HG02571 (cell line): ENCODE data around the gene RIMBP2.

Source experiments
- ATAC-seq: cut with Tn5 transposase; IDR thresholded peaks from one replicate; pipeline ENCODE4 v1.9.1; 2021; ENCODE audit warnings: mild to moderate bottlenecking, moderate library complexity; ENCODE audit not compliant: unreplicated experiment

The RIMBP2 gene

DNA sequence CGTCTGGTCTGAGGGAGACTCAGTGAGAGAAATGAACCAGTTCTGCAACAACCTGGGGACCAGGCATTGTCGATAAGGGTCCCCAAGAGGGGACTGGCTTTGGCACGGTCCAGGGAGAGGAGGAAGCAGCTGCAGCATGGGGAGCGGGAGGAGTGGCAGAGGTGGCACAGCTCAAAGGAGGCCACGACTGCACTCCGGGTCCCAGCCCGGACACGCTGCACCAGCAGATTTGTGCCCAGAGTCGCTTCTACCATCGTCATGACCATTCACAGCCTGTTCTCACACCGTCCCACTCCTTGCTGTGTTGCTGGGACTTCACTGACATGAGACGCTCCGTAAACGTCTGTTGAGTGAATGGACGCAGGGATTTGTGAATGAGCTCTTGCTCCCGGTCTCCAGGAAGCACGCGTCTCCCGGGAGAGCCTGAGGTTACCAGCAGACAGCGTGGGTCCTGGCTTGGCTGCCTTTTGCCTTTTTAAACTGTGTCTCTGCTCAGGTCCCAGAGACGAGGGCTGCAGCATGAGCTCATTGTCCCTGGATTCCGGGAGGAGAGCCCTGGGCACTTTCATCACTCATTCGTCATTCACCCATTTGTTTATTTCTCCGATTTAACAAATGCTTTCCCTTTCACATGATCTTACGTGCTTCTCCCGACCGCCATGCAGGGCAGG, 241.4 kb downstream of the RIMBP2 start:
- ATAC-seq = no peak

- ATAC-seq = no peak
These were observed 242.8 kb downstream of the RIMBP2 start for GRCh38 chr12:130473266-130473665.

GRCh38 chr12:130470969-130471368, 245.1 kb downstream of the RIMBP2 start:
- ATAC-seq = no peak

DNA sequence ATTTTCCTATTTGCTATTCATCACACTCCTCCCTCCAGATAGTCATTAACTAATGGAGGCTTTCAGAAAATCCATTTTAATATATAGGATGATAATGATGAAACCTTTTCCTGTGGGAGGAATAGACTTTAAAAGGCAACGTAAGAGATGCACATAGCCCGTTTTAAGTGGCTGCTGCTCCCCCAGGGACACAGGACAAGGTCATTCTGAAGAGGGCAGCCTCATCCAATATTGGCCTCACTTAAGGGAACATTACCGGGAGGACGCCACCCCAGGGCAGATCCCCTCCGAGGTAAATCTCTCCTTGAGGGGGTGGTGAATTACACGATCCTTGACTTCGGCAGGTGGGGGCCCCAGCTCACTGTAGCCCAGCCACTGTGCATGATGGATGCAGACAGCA, 246.5 kb downstream of the RIMBP2 start:
- ATAC-seq = no peak

- ATAC-seq = no peak
These were observed 247.3 kb downstream of the RIMBP2 start for GRCh38 chr12:130468700-130469245.

- no peak for ATAC-seq
These were observed 247.9 kb downstream of the RIMBP2 start for GRCh38 chr12:130468186-130468585.

- ATAC-seq = no peak
These were observed 250.5 kb downstream of the RIMBP2 start for GRCh38 chr12:130465626-130466025.

GRCh38 chr12:130465046-130465445, 251.1 kb downstream of the RIMBP2 start:
- ATAC-seq = no peak

DNA sequence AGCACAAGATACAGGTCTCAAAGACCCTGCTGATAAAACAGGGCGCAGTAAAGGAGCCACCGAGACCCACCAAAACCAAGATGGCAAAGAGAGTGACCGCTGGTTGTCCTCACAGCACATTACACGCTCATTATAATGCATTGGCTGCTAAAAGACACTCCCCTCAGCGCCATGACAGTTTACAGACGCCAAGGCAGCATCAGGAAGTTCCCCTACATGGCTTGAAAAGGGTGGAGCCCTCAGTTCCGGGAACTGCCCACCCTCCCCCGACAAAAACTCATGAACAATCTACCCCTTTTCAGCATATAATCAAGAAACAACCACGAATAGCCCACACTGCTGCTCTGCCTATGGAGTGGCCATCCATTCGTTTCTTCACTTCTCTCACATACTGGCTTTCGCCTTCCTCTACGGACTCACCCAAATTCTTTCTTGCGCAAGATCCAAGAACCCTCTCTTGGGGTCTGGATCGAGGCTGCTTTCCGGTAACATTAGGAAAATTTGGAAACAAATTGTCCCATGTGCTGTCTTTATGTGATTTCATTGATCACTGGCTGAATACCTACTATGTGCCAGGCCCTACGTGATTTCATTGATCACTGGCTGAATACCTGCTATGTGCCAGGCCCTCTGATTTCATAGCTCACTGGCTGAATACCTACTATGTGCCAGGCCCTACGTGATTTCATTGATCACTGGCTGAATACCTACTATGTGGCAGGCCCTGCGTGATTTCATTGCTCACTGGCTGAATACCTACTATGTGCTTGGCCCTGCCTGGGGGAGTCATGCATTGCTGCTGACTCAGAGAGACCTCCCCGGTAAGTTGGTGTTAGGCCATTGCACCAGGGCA, 252.1 kb downstream of the RIMBP2 start:
- no peak for ATAC-seq

DNA sequence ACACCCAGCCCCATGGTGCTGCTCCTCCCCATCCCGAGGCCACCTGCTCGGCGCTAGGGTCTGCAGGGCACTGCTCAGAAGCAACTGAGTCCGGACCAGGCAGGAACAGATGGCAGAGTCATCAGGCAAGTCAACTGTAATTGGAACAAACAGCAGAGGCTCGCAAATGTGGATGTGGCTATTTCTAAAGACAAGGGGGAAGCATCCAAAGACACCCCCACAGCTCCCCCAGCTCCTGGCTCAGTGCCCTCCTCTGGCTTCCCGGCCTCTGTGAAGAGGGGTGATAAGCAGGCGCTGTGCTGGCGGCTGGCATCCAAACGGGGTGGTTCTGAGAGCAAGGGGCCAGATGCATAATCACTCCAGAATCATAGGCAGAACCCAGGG, 252.8 kb downstream of the RIMBP2 start:
- ATAC-seq = no peak

DNA sequence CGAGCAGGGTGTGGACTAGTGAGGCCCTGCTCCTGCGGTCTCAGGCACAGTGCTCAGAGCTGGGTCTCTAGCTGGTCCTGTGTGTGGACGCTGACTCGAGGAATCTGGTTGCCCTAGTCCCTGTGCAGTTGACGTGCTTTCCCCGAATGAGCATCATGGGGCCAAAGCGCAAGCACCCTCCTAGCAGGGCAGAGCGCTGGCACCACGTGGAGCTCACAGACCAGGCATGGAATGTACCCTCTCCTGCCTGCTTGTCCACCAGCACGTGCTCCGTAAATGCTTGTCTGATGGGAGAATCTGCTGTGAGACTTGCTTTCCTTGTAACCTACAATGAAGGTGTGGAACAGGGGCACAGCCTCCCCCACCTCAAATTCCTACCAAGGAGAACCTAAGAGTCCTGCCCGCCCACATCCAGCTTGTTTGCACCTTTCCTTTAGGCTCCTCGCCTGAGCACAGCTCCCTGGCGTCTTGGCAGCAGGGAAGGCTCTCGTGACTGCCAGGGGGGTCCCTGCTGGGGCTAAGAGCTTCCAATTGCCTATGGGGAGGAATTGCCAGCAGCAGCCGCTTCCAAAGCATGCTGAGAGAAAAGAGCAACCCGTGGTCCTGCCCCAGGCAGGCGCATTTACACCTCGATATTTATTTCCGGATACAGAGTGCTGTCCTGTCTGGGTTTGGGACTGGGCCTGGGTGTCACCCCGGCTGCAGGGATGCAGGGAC, 253.4 kb downstream of the RIMBP2 start:
- ATAC-seq = no peak

- ATAC-seq = no peak
These were observed 254.1 kb downstream of the RIMBP2 start for GRCh38 chr12:130461839-130462557.

GRCh38 chr12:130461447-130461815, 254.7 kb downstream of the RIMBP2 start:
- ATAC-seq = no peak

- no peak for ATAC-seq
These were observed 255.3 kb downstream of the RIMBP2 start for GRCh38 chr12:130460611-130461446.

- no peak for ATAC-seq
These were observed 256.2 kb downstream of the RIMBP2 start for GRCh38 chr12:130459916-130460315.

- ATAC-seq = no peak
These were observed 257.8 kb downstream of the RIMBP2 start for GRCh38 chr12:130458341-130458740.

GRCh38 chr12:130457215-130457614, 258.9 kb downstream of the RIMBP2 start:
- ATAC-seq = no peak

DNA sequence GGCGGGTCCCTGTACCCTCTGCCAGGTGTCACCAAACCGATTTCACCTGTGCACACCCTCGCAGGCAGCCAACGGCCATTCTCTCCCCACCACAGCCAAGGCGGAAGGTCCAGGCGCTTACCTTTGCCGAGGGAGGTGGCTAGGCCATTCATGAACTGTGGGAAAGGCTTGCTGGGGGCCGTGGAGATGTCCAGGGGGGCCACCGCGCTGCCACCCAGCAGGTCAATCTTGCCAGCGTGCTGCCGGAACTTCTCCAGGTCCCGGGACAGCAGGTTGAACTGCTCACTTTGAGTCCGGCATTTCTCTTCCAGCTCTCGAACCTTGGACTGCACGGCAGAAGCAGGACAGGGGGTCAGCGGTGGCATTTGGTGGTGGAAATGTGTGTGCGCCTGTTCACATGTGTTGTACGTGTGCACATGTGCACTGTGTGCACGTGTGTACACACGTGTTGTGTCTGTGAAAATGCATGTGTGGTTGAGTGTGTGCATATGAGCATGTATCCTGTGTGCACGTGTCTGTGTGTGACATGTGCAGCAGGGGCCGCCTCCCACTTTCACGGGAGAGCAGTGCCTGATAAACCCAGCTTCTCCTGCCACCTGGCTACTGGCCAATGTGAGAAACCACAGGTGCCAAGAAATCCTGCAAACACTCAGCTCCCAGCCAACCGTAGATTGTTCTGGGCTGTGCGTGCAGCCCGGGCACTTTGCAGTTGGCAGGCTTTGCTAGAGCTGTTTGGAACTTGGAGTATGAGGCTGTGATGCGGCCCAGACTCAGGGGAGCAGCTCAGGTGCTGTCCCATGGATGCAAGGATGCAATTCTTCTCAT, 259.5 kb downstream of the RIMBP2 start:
- no peak for ATAC-seq

DNA sequence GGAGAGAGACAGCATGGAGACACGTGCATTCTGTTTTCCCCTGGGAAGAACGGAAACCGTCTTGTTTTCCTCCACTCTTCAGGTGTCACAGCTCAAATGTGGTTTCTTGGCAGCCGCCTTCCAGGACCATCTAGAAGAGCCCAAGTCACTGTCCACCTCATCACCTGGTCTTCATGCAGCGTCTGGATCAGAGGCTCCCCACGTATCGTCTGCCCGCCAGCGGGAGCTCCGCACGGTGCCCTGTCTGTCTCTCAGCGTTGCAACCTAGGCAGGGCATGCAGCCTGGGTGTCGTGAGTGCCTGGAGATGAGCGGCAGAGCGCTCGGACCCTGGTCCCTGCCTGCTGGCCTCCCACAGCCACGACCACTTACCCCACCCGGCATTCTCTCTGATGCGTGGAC, 260.9 kb downstream of the RIMBP2 start:
- ATAC-seq = no peak
